ENCODE data around the gene SLC38A1. TPM values are rescaled to one million over a fixed set of nuclear protein-coding genes. Genes with fewer than 3 reads are reported as not detected.

SLC38A1 gene
- total RNA-seq, 2 donors from 2014 or later: 265 to 277 TPM

GRCh38 chr12:46144433-46144832, 124.4 kb downstream of the SLC38A1 start:
- Mint-ChIP-seq H3K27me3 (ENCODE audit: low read depth) (peaks cover 8% of the 10 kb centered on the region), H3K4me1 (ENCODE audit: low read depth) (no peaks in the 10 kb centered on the region), H3K9me3 (no peaks in the 10 kb centered on the region), H3K36me3 (ENCODE audit: insufficient read depth in 2 of 2) (no peaks in the 10 kb centered on the region), H3K4me3 (no peak overlapping the region), H3K27ac (no peak overlapping the region)
- ATAC-seq (replicated peaks in 1 of 2) (no peak), DNase-seq (no peak)

DNA sequence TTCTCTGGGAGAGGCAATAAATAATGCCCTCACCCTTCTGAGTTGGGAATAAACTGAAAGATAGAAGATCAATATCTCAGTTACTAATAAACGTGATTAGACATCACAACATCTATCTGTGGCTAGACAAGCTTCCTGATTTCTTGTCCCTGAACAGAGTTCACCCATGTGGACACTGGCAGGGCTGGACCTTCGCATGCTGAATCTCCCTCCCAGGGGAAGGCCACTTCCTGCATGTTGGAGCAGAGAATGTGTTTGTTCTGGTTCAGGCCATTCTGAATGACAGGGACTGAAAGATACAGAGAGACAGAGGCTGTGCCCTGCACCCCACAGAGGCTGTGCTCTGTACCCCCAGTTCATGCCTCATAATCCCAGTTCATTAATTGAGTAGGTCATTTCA, 132.6 kb downstream of the SLC38A1 start:
- ATAC-seq (replicated peaks in 1 of 2): no peak
- peaks cover 9% of the 10 kb centered on the region for H3K27me3 Mint-ChIP-seq (ENCODE audit: low read depth)
- no peaks in the 10 kb centered on the region for H3K36me3 Mint-ChIP-seq (ENCODE audit: insufficient read depth in 2 of 2)
- DNase-seq: no peak
- H3K27ac Mint-ChIP-seq: no peak overlapping the region
- H3K9me3 Mint-ChIP-seq: peaks cover 0 to 2% of the 10 kb centered on the region in 2 donors
- H3K4me3 Mint-ChIP-seq: no peak overlapping the region
- H3K4me1 Mint-ChIP-seq (ENCODE audit: low read depth): no peaks in the 10 kb centered on the region

DNA sequence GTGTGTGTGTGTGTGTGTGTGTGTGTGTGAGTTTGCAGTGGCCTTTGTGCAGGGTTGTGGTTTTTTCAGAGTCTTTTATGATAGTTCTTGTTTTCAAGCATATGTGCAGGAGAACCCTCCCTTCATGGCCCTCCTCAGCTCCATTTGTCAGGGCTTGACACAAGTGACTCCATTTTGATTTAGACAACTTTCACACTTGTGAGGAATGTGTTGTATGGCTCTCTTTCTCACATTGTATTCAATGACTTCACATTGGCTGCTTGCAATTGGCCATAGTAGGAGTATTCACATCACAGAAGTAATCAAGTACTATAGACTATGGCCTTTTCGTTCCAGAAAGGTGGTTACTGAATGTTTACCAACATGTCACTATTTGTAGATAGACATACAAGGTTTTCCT, 133.1 kb downstream of the SLC38A1 start:
- peaks cover 0 to 2% of the 10 kb centered on the region in 2 donors for H3K9me3 Mint-ChIP-seq
- DNase-seq: no peak
- peaks cover 9% of the 10 kb centered on the region for H3K27me3 Mint-ChIP-seq (ENCODE audit: low read depth)
- ATAC-seq (replicated peaks in 1 of 2): no peak
- no peak overlapping the region for H3K27ac Mint-ChIP-seq
- H3K36me3 Mint-ChIP-seq (ENCODE audit: insufficient read depth in 2 of 2): no peaks in the 10 kb centered on the region
- no peaks in the 10 kb centered on the region for H3K4me1 Mint-ChIP-seq (ENCODE audit: low read depth)
- no peak overlapping the region for H3K4me3 Mint-ChIP-seq

GRCh38 chr12:46134852-46135251, 134.0 kb downstream of the SLC38A1 start:
- no peak overlapping the region for H3K4me3 Mint-ChIP-seq
- H3K27me3 Mint-ChIP-seq (ENCODE audit: low read depth): peaks cover 9% of the 10 kb centered on the region
- H3K27ac Mint-ChIP-seq: no peak overlapping the region
- H3K4me1 Mint-ChIP-seq (ENCODE audit: low read depth): no peaks in the 10 kb centered on the region
- DNase-seq (no peak), ATAC-seq (replicated peaks in 1 of 2) (no peak)
- peaks cover 0 to 2% of the 10 kb centered on the region in 2 donors for H3K9me3 Mint-ChIP-seq
- H3K36me3 Mint-ChIP-seq (ENCODE audit: insufficient read depth in 2 of 2): no peaks in the 10 kb centered on the region

- H3K4me3 Mint-ChIP-seq: no peak overlapping the region
- peaks cover 0 to under 1% of the 10 kb centered on the region in 2 donors for H3K9me3 Mint-ChIP-seq
- H3K36me3 Mint-ChIP-seq (ENCODE audit: insufficient read depth in 2 of 2): no peaks in the 10 kb centered on the region
- peaks cover 7% of the 10 kb centered on the region for H3K27me3 Mint-ChIP-seq (ENCODE audit: low read depth)
- no peak for ATAC-seq (replicated peaks in 1 of 2)
- no peaks in the 10 kb centered on the region for H3K4me1 Mint-ChIP-seq (ENCODE audit: low read depth)
- DNase-seq: no peak
- H3K27ac Mint-ChIP-seq: no peak overlapping the region
These were observed 134.5 kb downstream of the SLC38A1 start for GRCh38 chr12:46134205-46134811.

DNA sequence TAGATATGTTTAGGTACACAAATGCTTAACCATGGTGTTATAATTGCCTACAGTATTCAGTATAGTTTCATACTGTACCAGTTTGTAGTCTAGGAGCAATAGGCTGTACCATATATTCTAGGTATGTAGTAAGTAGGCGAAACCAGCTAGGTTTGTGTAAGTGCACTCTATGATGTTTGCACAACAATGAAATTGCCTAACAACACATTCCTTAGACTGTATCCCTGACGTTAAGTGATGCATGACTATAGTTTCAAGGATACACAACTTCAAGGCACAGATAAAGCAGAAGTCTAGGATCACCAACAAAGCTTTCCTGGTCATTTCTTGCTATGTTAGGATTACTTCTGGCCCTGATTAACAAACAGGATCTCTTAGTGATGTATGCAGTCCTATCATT, 135.1 kb downstream of the SLC38A1 start:
- Mint-ChIP-seq H3K36me3 (ENCODE audit: insufficient read depth in 2 of 2) (peaks cover 0 to 1% of the 10 kb centered on the region in 2 donors), H3K27ac (no peak overlapping the region), H3K4me3 (no peak overlapping the region), H3K4me1 (ENCODE audit: low read depth) (no peaks in the 10 kb centered on the region), H3K27me3 (ENCODE audit: low read depth) (peaks cover 7% of the 10 kb centered on the region), H3K9me3 (no peaks in the 10 kb centered on the region)
- no peak for ATAC-seq (replicated peaks in 1 of 2)
- no peak for DNase-seq

Other genes starting within 250 kb of the SLC38A1 start
- 100 to 1,000 TPM; 481 to 496 TPM for gene SLC38A2, start 103.7 kb upstream of the SLC38A1 start, total RNA-seq